ENCODE results near the gene ELMOD3.

Gene ELMOD3

GRCh38 chr2:85440729-85441128, 86.2 kb downstream of the ELMOD3 start:
- DNase-seq (ENCODE audit: low read depth in 2 of 2), result no peak
